HCT116 (cell line): ENCODE measurements around the gene BTBD9. TPM values are rescaled to one million over a fixed set of nuclear protein-coding genes. Genes with fewer than 3 reads are reported as not detected.

Experiments
- ATAC-seq: fragments of 200-7000 bp; cut with Tn5 transposase; 2 replicates; pipeline ENCODE4 v1.9.1; 2020; ENCODE audit warnings: mild to moderate bottlenecking, moderate library complexity
- BruUV-seq: library from RNA; stranded (reverse); fragments of 400-500 nt; replicated peaks from 2 replicates; lab custom pipeline; 2021; lab: Mats Ljungman, UMichigan
- CTCF ChIA-PET: fragments of 300-600 bp; sonication (Branson Sonifier 250); formaldehyde crosslinking; loops from one replicate; lab custom pipeline; 2021; ENCODE audit warnings: antibody characterized with exemption; lab: Charles Lee
- POLR2A ChIA-PET: fragments of 300-600, 350-600 bp; sonication (Branson Sonifier 250); formaldehyde crosslinking; loops from one replicate; lab custom pipeline; 2021; ENCODE audit warnings: antibody characterized with exemption; lab: Charles Lee
- RAD21 ChIA-PET, 2 experiments: fragments of 300-600 bp; sonication (Branson Sonifier 250); formaldehyde crosslinking; loops; one replicate each; lab custom pipeline; 2023; ENCODE audit warnings: low total read pairs in 2 of 2; ENCODE audit not compliant: uncharacterized antibody in 2 of 2, unreplicated experiment in 2 of 2, low non-redundant PET in 1 of 2; lab: Charles Lee
- DNase-seq: peaks from one replicate; pipeline ENCODE4 v3.0.0-alpha.2; 2010; ENCODE audit warnings: low read depth, low spot score
- H2AFZ ChIP-seq: fragments of 200-600 bp; shearing (Covaris generic), sonication (generic); 2 replicates; pipeline ENCODE4 v1.6.1; 2017; ENCODE audit warnings: low read depth, mixed run types, mixed read lengths, antibody characterized with exemption, low read length; ENCODE audit not compliant: poor library complexity, severe bottlenecking
- H3K27ac ChIP-seq: 2 replicates; pipeline ENCODE4 v1.5.1; 2012; ENCODE audit warnings: low read depth, low read length
- H3K27me3 ChIP-seq: fragments of 200-600 bp; sonication (generic); 2 replicates; pipeline ENCODE4 v1.6.1; 2016; ENCODE audit warnings: mixed run types, low read length, mixed read lengths; ENCODE audit not compliant: insufficient read depth
- H3K36me3 ChIP-seq, 2 experiments: fragments of 200-500 bp in 1 of 2; fragments of 200-600 bp in 1 of 2; sonication (Bioruptor generic) in 1 of 2; sonication (generic) in 1 of 2; 2 replicates each; pipeline versions ENCODE4 v1.5.1 to v1.6.1; 2014 to 2016; ENCODE audit warnings: low read length in 2 of 2, inconsistent platforms in 1 of 2, mixed read lengths in 1 of 2, mixed run types in 1 of 2; ENCODE audit not compliant: insufficient read depth in 2 of 2, control insufficient read depth in 1 of 2
- H3K4me1 ChIP-seq, 2 experiments: fragments of 200-600 bp in 1 of 2; sonication (generic) in 1 of 2; 2 replicates each; pipeline versions ENCODE4 v1.5.1 to v1.6.1; 2012 to 2017; ENCODE audit warnings: low read length in 2 of 2, inconsistent platforms in 1 of 2, mild to moderate bottlenecking in 1 of 2, mixed read lengths in 1 of 2, mixed run types in 1 of 2, moderate library complexity in 1 of 2; ENCODE audit not compliant: insufficient read depth in 2 of 2, control insufficient read depth in 1 of 2
- H3K4me2 ChIP-seq: fragments of 200-600 bp; sonication (generic); 2 replicates; pipeline ENCODE4 v1.6.1; 2017; ENCODE audit warnings: mixed run types, low read length, mixed read lengths
- H3K4me3 ChIP-seq, 2 experiments: fragments of 200-600 bp in 1 of 2; sonication (generic) in 1 of 2; replicated peaks in 1 of 2; 2 replicates each; pipeline ENCODE4 v1.5.1; 2011 to 2016; ENCODE audit warnings: low read length in 2 of 2, control low read depth in 1 of 2, low read depth in 1 of 2, mild to moderate bottlenecking in 1 of 2, mixed read lengths in 1 of 2, mixed run types in 1 of 2
- H3K79me2 ChIP-seq: fragments of 200-600 bp; sonication (generic); 2 replicates; pipeline ENCODE4 v1.6.1; 2017; ENCODE audit warnings: mild to moderate bottlenecking, mixed run types, low read length, moderate library complexity, mixed read lengths; ENCODE audit not compliant: insufficient read depth
- H3K9ac ChIP-seq: fragments of 200-600 bp; sonication (generic); 2 replicates; pipeline ENCODE4 v1.6.1; 2016; ENCODE audit warnings: low read length, mixed read lengths
- H3K9me2 ChIP-seq: fragments of 200-600 bp; sonication (generic), shearing (Covaris generic); 2 replicates; pipeline ENCODE4 v1.6.1; 2017; ENCODE audit warnings: mixed run types, mild to moderate bottlenecking, moderate library complexity; ENCODE audit not compliant: insufficient read depth
- H3K9me3 ChIP-seq, 2 experiments: fragments of 200-500 bp in 1 of 2; fragments of 200-600 bp in 1 of 2; sonication (Bioruptor generic) in 1 of 2; sonication (generic) in 1 of 2; 2 replicates each; pipeline ENCODE4 v1.6.1; 2014 to 2017; ENCODE audit warnings: low read length in 2 of 2, mixed read lengths in 2 of 2, inconsistent platforms in 1 of 2, low read depth in 1 of 2, mild to moderate bottlenecking in 1 of 2, mixed run types in 1 of 2, moderate library complexity in 1 of 2; ENCODE audit not compliant: control insufficient read depth in 1 of 2, insufficient read depth in 1 of 2
- H4K20me1 ChIP-seq: fragments of 200-600 bp; sonication (generic), shearing (Covaris generic); 2 replicates; pipeline ENCODE4 v1.6.1; 2017; ENCODE audit warnings: mixed run types, mild to moderate bottlenecking, moderate library complexity; ENCODE audit not compliant: insufficient read depth
- CEBPB ChIP-seq: IDR thresholded peaks from 2 replicates; pipeline ENCODE4 v1.6.1; 2012; ENCODE audit warnings: low read depth
- EGR1 ChIP-seq: IDR thresholded peaks from 2 replicates; pipeline ENCODE4 v1.6.1; 2012; ENCODE audit warnings: low read depth
- EZH2 ChIP-seq: fragments of 200-600 bp; sonication (generic); IDR thresholded peaks from 2 replicates; pipeline ENCODE4 v1.6.1; 2017; ENCODE audit warnings: antibody characterized with exemption, mixed run types
- EZH2phosphoT487 ChIP-seq: fragments of 200-600 bp; IDR thresholded peaks from 2 replicates; pipeline ENCODE4 v1.6.1; 2018; ENCODE audit warnings: antibody characterized with exemption, borderline replicate concordance
- JUND ChIP-seq: IDR thresholded peaks from 2 replicates; pipeline ENCODE4 v1.6.1; 2012
- POLR2A ChIP-seq: IDR thresholded peaks from 2 replicates; pipeline ENCODE4 v1.7.0; 2011; ENCODE audit warnings: borderline replicate concordance; ENCODE audit not compliant: insufficient read depth, insufficient read length; ENCODE audit errors: extremely low read depth
- RAD21 ChIP-seq: IDR thresholded peaks from 2 replicates; pipeline ENCODE4 v1.6.1; 2012; ENCODE audit warnings: low read depth, mild to moderate bottlenecking
- SIN3A ChIP-seq: IDR thresholded peaks from 2 replicates; pipeline ENCODE4 v1.6.1; 2012; ENCODE audit warnings: low read depth
- SP1 ChIP-seq: IDR thresholded peaks from 2 replicates; pipeline ENCODE4 v1.6.1; 2012; ENCODE audit warnings: low read depth
- TCF7L2 ChIP-seq: IDR thresholded peaks from 2 replicates; pipeline ENCODE4 v1.7.0; 2011; ENCODE audit warnings: borderline replicate concordance, inconsistent platforms; ENCODE audit not compliant: insufficient read depth, insufficient read length; ENCODE audit errors: extremely low read depth
- ZFX ChIP-seq: fragments of 450-650 bp; IDR thresholded peaks from 2 replicates; pipeline ENCODE4 v1.6.1; 2017
- ZNF274 ChIP-seq: fragments of 200-500 bp; sonication (Bioruptor generic); IDR thresholded peaks from 2 replicates; pipeline ENCODE4 v1.6.1; 2014; ENCODE audit warnings: mild to moderate bottlenecking, low read depth, low read length, inconsistent platforms
- intact Hi-C: fragments of 100-400 bp; cut with micrococcal nuclease; formaldehyde crosslinking; loops from 2 replicates; pipeline ENCODE4 v1.10.0; 2022
- total RNA-seq: library from RNA; stranded (reverse); gene quantifications from one replicate; pipeline ENCODE4 v1.2.1, GENCODE V29; 2021; ENCODE audit not compliant: unreplicated experiment
- TF ChIP-seq, protein P1 (sequence below): IDR thresholded peaks from 2 replicates; pipeline ENCODE4 v1.6.1; 2012; ENCODE audit warnings: low read depth
- TF ChIP-seq, protein P2 (sequence below), 3 experiments: fragments of 200-600 bp in 1 of 3; sonication (generic) in 1 of 3; IDR thresholded peaks in 2 of 3; conservative IDR thresholded peaks in 1 of 3; 2 replicates each; pipeline ENCODE4 v1.5.1; 2012 to 2017; ENCODE audit warnings: low read depth in 2 of 3, low read length in 2 of 3, antibody characterized with exemption in 1 of 3, borderline replicate concordance in 1 of 3, control low read depth in 1 of 3, mild to moderate bottlenecking in 1 of 3, mixed read lengths in 1 of 3, mixed run types in 1 of 3, moderate library complexity in 1 of 3; ENCODE audit not compliant: insufficient read depth in 1 of 3
- TF ChIP-seq, protein P3 (sequence below): IDR thresholded peaks from 2 replicates; pipeline ENCODE4 v1.6.1; 2012
- TF ChIP-seq, protein P4 (sequence below): IDR thresholded peaks from 2 replicates; pipeline ENCODE4 v1.6.1; 2012

The BTBD9 gene
- total RNA-seq, 1 experiment from 2014 or later = 10.9 TPM

DNA sequence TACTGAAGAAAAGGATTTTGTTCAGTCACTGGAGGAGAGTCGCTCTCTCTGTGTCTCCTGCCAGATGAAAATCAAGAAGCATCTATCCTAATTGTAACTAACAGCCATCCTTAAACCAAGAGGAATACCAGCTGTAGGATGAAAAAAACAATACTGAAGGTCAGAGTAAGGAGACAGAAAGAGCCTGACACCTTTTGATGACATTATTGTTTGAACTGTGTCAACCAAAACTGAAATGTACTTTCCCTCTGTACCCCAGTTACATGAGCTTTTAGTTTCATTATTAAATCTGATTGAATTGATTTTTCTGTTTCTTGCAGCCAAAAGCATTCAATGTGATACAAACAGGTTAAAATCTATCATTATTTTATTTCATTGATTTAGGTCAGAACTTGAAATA lies 17.2 kb upstream of the BTBD9 start:
- ATAC-seq = no peak
- DNase-seq = no peak
- intact Hi-C loops = no loop called here
- Histone ChIP-seq H4K20me1 (no peaks in the 10 kb centered on the region), H3K4me1 (no peaks in the 10 kb centered on the region), H3K27ac (no peak overlapping the region), H3K79me2 (no peaks in the 10 kb centered on the region), H3K27me3 (no peaks in the 10 kb centered on the region), H3K9ac (no peak overlapping the region), H3K9me2 (no peaks in the 10 kb centered on the region), H3K4me2 (no peak overlapping the region), H3K9me3 (no peaks in the 10 kb centered on the region), H2AFZ (no peak overlapping the region), H3K36me3 (no peaks in the 10 kb centered on the region), H3K4me3 (no peak overlapping the region)
- ChIA-PET RAD21 (no interaction called here), POLR2A (no interaction called here), CTCF (no interaction called here)
- TF ChIP-seq EGR1 (no peak), JUND (no peak)
- TF ChIP-seq, protein P1, sequence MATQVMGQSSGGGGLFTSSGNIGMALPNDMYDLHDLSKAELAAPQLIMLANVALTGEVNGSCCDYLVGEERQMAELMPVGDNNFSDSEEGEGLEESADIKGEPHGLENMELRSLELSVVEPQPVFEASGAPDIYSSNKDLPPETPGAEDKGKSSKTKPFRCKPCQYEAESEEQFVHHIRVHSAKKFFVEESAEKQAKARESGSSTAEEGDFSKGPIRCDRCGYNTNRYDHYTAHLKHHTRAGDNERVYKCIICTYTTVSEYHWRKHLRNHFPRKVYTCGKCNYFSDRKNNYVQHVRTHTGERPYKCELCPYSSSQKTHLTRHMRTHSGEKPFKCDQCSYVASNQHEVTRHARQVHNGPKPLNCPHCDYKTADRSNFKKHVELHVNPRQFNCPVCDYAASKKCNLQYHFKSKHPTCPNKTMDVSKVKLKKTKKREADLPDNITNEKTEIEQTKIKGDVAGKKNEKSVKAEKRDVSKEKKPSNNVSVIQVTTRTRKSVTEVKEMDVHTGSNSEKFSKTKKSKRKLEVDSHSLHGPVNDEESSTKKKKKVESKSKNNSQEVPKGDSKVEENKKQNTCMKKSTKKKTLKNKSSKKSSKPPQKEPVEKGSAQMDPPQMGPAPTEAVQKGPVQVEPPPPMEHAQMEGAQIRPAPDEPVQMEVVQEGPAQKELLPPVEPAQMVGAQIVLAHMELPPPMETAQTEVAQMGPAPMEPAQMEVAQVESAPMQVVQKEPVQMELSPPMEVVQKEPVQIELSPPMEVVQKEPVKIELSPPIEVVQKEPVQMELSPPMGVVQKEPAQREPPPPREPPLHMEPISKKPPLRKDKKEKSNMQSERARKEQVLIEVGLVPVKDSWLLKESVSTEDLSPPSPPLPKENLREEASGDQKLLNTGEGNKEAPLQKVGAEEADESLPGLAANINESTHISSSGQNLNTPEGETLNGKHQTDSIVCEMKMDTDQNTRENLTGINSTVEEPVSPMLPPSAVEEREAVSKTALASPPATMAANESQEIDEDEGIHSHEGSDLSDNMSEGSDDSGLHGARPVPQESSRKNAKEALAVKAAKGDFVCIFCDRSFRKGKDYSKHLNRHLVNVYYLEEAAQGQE = no peak
- no TSS peak for BruUV-seq

DNA sequence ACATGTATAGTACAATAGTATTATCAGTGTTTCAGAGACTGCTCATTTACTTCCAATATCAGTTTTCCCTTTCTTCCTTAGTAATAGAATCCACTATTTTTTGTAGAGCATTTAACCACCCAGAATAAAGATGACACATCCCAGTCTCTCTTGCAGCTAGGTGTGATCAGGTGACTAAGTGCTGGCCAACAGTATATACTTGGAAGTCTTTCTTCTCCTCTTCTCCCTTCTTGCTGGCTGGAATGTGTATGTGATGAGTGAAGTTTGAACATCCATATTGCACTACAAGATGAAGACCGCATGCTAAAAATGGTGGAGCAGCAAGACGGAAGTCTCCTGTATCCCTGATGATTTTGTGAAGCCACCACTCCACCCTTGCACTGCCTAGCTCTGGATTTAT lies 14.5 kb upstream of the BTBD9 start:
- no peak for DNase-seq
- Histone ChIP-seq H3K9me2 (no peaks in the 10 kb centered on the region), H3K4me2 (no peak overlapping the region), H3K27ac (no peak overlapping the region), H3K36me3 (no peaks in the 10 kb centered on the region), H3K9me3 (no peaks in the 10 kb centered on the region), H3K9ac (no peak overlapping the region), H2AFZ (no peak overlapping the region), H3K27me3 (no peaks in the 10 kb centered on the region), H3K79me2 (no peaks in the 10 kb centered on the region), H3K4me1 (no peaks in the 10 kb centered on the region), H3K4me3 (no peak overlapping the region), H4K20me1 (no peaks in the 10 kb centered on the region)
- ChIA-PET POLR2A (interaction anchor here (0.6 kb wide), 1 partner anchor 303 kb away, joined by 4 read pairs; no protein-coding TSS in a partner anchor), RAD21 (no interaction called here), CTCF (no interaction called here)
- BruUV-seq = no TSS peak
- intact Hi-C loops = no loop called here
- ATAC-seq = no peak
- TF ChIP-seq EZH2 = no peak
- TF ChIP-seq, protein P2, sequence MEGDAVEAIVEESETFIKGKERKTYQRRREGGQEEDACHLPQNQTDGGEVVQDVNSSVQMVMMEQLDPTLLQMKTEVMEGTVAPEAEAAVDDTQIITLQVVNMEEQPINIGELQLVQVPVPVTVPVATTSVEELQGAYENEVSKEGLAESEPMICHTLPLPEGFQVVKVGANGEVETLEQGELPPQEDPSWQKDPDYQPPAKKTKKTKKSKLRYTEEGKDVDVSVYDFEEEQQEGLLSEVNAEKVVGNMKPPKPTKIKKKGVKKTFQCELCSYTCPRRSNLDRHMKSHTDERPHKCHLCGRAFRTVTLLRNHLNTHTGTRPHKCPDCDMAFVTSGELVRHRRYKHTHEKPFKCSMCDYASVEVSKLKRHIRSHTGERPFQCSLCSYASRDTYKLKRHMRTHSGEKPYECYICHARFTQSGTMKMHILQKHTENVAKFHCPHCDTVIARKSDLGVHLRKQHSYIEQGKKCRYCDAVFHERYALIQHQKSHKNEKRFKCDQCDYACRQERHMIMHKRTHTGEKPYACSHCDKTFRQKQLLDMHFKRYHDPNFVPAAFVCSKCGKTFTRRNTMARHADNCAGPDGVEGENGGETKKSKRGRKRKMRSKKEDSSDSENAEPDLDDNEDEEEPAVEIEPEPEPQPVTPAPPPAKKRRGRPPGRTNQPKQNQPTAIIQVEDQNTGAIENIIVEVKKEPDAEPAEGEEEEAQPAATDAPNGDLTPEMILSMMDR (IDR thresholded peaks at IDR 0.05 in 2 of 3, conservative IDR thresholded peaks at IDR 0.05 in 1 of 3; ENCODE audit: borderline replicate concordance in 1 of 3, insufficient read depth in 1 of 3, low read depth in 2 of 3, low read length in 2 of 3) = no peak
- no peak for TF ChIP-seq ZNF274
- no peak for TF ChIP-seq SP1
- TF ChIP-seq, protein P3, sequence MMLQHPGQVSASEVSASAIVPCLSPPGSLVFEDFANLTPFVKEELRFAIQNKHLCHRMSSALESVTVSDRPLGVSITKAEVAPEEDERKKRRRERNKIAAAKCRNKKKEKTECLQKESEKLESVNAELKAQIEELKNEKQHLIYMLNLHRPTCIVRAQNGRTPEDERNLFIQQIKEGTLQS = no peak
- TF ChIP-seq SIN3A = no peak
- TF ChIP-seq, protein P4, sequence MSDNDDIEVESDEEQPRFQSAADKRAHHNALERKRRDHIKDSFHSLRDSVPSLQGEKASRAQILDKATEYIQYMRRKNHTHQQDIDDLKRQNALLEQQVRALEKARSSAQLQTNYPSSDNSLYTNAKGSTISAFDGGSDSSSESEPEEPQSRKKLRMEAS = no peak
- no peak for TF ChIP-seq EGR1
- TF ChIP-seq TCF7L2 = no peak
- TF ChIP-seq POLR2A = no peak
- TF ChIP-seq EZH2phosphoT487 = no peak
- TF ChIP-seq CEBPB = no peak
- TF ChIP-seq RAD21 = no peak
- TF ChIP-seq ZFX = no peak
